Nephron progenitor cell (in vitro differentiated cells): ENCODE results near the gene SLC5A12.

Experiments
- DNase-seq: peaks from one replicate; pipeline ENCODE4 v3.0.0; 2021
- H3K27ac Mint-ChIP-seq: 2 replicates; pipeline ENCODE4 v1.8.0; 2021; ENCODE audit warnings: mild to moderate bottlenecking, moderate library complexity, mixed read lengths
- H3K27me3 Mint-ChIP-seq: 2 replicates; pipeline ENCODE4 v1.8.0; 2021; ENCODE audit warnings: mild to moderate bottlenecking, low read depth, mixed read lengths; ENCODE audit not compliant: poor library complexity
- H3K36me3 Mint-ChIP-seq: 2 replicates; pipeline ENCODE4 v1.8.0; 2021; ENCODE audit warnings: low read depth, mixed read lengths
- H3K4me1 Mint-ChIP-seq: 2 replicates; pipeline ENCODE4 v1.8.0; 2021; ENCODE audit warnings: mixed read lengths
- H3K4me3 Mint-ChIP-seq: 2 replicates; pipeline ENCODE4 v1.8.0; 2021; ENCODE audit warnings: mild to moderate bottlenecking, moderate library complexity, mixed read lengths
- H3K9me3 Mint-ChIP-seq: 2 replicates; pipeline ENCODE4 v1.8.0; 2021; ENCODE audit warnings: mild to moderate bottlenecking, moderate library complexity, mixed read lengths
- TF ChIP-seq, protein P1 (sequence below): fragments of 200-600 bp; sonication (generic); IDR thresholded peaks from 2 replicates; pipeline ENCODE4 v1.5.0; 2021; ENCODE audit warnings: antibody characterized with exemption

The SLC5A12 gene

DNA sequence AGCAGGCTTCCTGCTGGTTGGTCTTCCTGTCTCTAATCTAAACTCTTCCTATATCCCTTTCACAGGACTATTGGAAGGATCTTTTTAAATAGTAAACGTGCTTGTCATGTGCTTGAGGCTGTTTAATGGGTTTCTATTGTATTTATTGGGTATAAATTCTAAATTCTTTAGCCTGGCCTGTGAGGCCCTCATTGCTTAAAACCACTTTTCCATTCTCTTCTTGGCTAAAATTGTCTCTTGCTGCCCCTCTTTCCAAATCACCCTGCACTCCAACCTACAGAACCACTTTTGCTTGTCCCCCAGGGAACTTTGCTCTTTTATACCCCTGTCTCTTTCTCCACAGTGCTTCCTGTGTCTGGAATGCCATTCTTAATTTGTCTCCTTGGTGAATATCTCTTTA is 103.4 kb downstream of the SLC5A12 start:
- DNase-seq: no peak
- Mint-ChIP-seq H3K27me3 (no peaks in the 10 kb centered on the region), H3K9me3 (no peaks in the 10 kb centered on the region), H3K36me3 (no peaks in the 10 kb centered on the region), H3K27ac (peak overlapping the region; percentile 4), H3K4me1 (peaks cover 6% of the 10 kb centered on the region), H3K4me3 (no peak overlapping the region)
- TF ChIP-seq, protein P1, sequence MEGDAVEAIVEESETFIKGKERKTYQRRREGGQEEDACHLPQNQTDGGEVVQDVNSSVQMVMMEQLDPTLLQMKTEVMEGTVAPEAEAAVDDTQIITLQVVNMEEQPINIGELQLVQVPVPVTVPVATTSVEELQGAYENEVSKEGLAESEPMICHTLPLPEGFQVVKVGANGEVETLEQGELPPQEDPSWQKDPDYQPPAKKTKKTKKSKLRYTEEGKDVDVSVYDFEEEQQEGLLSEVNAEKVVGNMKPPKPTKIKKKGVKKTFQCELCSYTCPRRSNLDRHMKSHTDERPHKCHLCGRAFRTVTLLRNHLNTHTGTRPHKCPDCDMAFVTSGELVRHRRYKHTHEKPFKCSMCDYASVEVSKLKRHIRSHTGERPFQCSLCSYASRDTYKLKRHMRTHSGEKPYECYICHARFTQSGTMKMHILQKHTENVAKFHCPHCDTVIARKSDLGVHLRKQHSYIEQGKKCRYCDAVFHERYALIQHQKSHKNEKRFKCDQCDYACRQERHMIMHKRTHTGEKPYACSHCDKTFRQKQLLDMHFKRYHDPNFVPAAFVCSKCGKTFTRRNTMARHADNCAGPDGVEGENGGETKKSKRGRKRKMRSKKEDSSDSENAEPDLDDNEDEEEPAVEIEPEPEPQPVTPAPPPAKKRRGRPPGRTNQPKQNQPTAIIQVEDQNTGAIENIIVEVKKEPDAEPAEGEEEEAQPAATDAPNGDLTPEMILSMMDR: no peak
